CD4-positive, alpha-beta T cell treated with Interleukin-10 for 1 hour (primary cell): ENCODE measurements around the gene NDUFA8.

Experiments used
- DNase-seq: peaks from one replicate; pipeline ENCODE4 v3.0.0-alpha.2; 2020

NDUFA8 gene

DNA sequence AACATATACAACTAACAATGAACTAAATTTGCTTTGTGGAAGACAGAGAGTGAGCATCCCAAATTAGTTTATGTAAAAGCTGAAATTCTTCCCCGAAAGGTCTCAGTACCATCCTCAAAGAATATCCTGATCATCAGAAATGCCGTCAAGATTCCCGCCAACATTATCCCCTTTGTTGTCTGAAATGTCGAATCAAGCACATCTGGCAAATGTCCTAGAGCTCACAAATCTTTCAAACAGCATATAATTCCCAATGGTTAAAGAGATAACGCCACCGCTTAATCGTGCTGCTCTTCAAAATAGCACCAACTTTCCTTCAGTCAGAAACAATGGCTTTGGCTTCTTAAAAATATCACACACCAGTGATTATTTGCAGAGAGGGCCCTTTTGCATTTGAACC lies 23.9 kb upstream of the NDUFA8 start:
- no peak for DNase-seq

DNA sequence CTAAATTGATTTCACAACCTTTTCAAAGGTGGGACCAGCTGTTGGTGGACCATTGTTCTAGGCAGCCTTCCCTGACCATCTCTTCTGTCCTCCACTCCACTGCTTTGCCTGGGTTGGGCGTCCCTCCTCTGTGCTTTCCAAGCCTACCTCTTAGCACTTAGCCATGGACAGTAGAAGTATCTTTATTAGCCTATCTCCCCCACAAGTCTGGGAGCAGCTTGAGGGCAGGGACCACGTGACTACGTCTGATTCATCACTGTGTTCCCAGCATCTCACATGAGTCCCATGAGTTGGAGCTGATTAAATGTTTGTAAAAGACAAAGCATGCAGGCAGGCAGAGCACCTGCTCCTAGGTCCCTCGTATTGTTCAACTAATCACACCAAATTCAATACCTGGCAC lies 21.1 kb upstream of the NDUFA8 start:
- DNase-seq, result no peak

- no peak for DNase-seq
Observed at GRCh38 chr9:122179690-122180074, 20.1 kb upstream of the NDUFA8 start.

DNA sequence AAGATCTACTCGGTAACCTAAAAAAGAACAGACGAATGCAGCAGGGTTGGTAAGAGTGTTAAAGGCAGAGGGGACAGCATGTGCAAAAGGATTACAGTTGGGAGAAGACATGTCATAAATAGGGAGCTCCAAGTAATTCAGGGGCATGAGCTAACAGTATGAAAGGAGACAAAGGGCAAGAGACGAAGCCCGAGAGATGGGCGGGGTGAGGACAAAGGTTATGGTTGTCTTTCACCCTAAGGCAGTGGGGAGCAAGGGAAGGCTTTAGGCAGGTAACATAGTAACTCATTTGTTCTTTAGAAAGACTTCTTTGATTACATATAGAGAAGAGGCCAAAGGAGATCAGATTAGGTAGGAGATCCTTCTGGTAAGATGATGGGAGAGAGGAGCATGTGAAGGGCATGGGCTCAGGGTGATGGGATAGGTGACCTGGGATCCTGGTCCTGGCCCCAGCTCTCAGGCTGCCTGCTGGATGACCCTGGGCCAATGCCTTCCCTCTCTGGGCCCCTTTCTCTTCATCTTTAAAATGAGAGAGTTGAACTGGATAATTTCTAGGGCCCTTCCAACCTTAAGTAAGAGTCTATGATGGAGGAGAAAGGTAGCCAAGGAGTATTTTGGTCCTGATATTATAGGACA lies 19.6 kb upstream of the NDUFA8 start:
- no peak for DNase-seq

- DNase-seq, result no peak
Observed at GRCh38 chr9:122176916-122177315, 17.3 kb upstream of the NDUFA8 start.

- no peak for DNase-seq
Observed at GRCh38 chr9:122173670-122174069, 14.1 kb upstream of the NDUFA8 start.

DNA sequence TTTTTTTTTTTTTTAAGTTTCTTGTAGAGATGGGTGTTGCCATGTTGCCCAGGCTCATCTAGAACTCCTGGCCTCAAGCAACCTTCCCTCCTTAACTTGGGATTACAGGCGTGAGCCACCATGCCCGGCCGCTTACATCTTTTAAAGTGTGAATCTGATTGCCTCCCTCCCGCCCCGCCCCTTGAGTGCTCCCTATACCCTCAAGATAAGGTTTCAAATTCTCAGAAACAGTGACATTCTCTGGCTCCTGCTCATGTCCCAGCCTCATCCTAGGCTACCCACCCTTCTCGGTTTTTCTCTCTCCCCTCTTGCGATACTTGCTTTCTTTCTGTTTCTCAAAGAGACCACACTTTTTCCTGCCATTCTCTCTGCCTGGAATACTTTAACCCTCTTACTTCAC lies 12.6 kb upstream of the NDUFA8 start:
- no peak for DNase-seq

DNA sequence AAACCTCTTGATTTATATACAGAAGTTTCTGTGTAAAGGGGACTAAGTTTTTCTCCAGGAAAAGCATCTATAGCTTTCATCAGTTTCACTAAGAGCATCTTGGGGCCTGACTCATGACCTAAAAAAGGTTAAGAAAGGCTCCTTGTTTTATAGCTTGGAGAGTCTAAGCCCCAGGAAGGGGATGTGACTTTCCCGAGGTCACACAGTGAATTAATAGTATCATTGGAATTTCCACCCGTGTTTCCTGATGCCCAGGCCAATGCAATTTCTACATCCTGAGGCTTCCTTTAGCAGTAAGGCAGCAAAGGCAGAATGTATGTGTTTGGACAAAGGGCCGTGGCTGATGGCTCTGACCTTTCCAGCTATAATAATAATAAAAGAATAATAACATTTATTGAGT lies 8.8 kb upstream of the NDUFA8 start:
- DNase-seq, result no peak

GRCh38 chr9:122164286-122164685 lies 4.7 kb upstream of the NDUFA8 start:
- DNase-seq, result no peak

DNA sequence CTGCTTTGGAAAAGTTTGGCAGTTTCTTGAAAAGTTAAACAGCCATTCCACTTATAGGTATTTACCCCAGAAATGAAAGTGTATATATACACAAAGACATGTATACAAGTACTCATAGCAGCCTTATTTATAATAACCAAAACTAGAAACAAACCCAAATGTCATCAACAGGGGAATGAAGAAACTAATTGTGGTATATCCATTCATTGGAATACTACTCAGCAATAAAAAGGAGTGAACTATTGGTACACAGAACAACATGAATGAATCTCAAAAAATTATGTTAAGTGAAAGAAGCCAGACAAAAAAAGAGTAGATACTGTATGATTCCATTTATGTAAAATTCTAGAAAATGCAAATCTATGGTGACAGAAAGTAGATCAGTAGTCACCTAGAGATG lies 2.8 kb upstream of the NDUFA8 start:
- DNase-seq, result no peak

DNA sequence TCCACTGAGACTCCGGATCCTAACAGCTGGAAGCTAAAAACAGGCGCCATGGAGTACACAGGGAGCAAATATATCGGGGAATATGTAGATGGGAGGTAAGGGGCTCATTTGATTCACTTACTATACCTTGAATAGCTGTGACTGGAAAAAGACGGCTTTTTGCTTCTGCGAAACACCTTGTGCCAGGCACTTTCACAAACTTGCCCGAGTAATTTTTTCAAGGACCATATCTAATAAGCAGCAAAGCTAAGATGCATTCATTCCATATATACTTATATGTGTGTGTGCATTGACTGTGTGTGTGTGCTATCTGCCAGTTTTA lies 307 bp upstream of the NDUFA8 start:
- no peak for DNase-seq

DNA sequence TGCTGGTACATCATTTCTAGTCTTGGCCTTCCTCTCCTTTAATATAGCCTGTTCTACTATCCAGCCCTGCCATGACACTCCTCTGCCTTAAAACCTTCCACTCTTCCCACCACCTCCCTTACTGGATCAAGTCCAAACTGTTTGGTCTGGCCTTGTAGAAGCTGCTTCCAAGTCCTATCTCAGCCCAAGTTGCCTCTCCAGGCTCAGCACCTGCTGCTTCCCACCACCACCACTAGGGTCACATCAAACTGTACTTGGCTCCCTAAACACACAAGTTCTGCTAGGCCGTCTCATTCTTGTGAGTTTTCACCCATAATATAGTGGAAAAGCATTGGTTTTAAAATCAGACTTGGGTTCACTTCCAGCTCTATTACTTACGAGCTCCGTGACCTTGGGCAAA lies 1.4 kb downstream of the NDUFA8 start:
- peak; percentile 23 for DNase-seq

- DNase-seq, result no peak
Observed at GRCh38 chr9:122155796-122156195, 3.8 kb downstream of the NDUFA8 start.

GRCh38 chr9:122151267-122151828 lies 8.2 kb downstream of the NDUFA8 start:
- DNase-seq, result no peak

DNA sequence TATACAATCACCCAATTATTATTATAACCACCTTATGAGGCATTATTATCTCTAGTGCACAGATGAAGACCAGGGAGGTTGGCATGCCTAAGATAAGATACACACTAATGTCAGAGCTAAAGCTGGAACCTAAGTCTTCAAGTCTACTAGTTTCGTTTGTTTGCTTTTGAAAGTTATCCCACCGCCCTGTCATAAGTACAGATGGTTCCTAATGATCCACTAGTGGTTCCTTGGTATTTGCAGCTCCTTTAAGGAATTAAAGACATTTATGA lies 14.1 kb downstream of the NDUFA8 start:
- DNase-seq, result no peak

DNA sequence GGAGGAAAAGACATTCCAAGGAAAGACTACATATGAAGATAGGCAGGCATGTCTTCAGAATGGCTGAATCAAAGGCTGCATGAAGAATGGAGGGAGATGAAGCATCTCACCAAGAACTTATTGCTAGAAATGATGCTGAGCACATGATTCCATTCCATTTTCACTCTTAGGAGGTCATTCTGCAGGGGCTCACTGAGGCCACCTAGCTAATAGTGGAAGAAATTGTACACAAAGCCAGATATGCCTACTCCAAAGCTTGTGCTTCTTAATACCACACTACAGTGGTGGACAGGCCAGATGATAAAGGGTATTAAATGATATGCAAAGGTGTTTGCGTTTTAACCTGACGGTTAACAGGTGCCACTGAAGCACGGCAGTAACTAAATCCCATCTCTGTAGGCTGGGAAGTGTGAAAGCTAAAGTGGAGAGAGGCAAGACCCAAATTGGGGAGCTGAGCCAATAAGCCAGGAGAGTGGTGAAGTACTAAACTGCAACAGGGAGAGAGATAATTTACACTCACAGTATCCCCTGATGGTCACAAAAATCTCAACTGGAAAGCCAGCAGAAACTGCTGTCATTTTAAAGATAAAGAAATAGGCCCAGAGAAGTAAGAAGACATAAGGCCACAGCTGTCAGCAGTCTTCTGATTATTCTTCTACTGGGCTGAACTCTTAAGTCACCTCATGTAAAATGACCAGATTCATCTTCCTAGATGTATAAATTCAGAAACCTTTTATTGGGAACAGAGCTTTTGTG lies 14.6 kb downstream of the NDUFA8 start:
- DNase-seq, result no peak

- DNase-seq, result no peak
Observed at GRCh38 chr9:122143876-122144405, 15.6 kb downstream of the NDUFA8 start.

- DNase-seq, result no peak
Observed at GRCh38 chr9:122143296-122143695, 16.3 kb downstream of the NDUFA8 start.

- no peak for DNase-seq
Observed at GRCh38 chr9:122141671-122142070, 17.9 kb downstream of the NDUFA8 start.

GRCh38 chr9:122140368-122141193 lies 19.0 kb downstream of the NDUFA8 start:
- no peak for DNase-seq

- DNase-seq, result no peak
Observed at GRCh38 chr9:122138560-122139268, 20.9 kb downstream of the NDUFA8 start.

- DNase-seq, result no peak
Observed at GRCh38 chr9:122135529-122135859, 24.1 kb downstream of the NDUFA8 start.

DNA sequence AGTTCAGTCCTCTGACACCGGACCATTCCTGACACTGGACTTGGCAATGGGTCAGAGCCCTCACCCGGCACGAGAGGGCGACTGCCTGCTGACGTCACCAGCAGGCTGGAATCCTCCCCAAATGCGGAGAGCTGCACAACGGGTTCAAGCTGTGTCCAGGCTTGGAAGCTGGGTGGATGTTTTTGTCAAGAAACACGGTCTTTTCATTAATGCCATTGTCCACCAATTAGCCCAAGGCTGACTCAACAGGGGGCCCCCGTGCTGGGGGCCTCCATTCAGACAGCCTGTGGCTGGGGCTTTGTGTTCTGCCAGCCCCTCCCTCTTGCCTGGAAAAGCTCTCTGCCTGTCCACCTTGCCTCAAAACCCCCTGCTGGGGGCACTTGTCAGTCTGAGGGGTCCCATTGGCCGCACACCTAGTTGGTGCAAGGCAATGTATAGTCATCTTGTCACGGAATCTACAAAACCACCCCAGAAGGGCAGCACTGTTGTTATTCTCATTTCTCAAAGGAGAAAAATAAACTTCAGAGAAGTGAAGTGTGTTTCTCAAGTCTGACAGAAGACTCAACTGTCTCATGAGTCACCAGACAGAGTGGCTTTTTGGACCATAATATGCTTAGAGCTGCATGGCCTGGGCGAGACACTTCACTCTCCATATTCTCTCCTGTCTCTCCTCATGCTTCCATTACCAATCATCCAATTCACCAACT lies 24.6 kb downstream of the NDUFA8 start:
- no peak for DNase-seq
